B cell (primary cell): ENCODE data around the gene TEDC1. TPM values are rescaled to one million over a fixed set of nuclear protein-coding genes. Genes with fewer than 3 reads are reported as not detected.

Experiments
- ATAC-seq: fragments of 200-7000 bp; cut with Tn5 transposase; one replicate; pipeline ENCODE4 v1.10.0; 2021; ENCODE audit warnings: low read depth, mild to moderate bottlenecking, moderate number of reproducible peaks, moderate library complexity
- CTCF ChIA-PET: fragments of 350-600 bp; sonication (Branson Sonifier 250); formaldehyde crosslinking; loops from one replicate; lab custom pipeline; 2021; ENCODE audit warnings: antibody characterized with exemption, inconsistent platforms; lab: Charles Lee
- POLR2A ChIA-PET: fragments of 350-600 bp; sonication (Branson Sonifier 250); formaldehyde crosslinking; loops from one replicate; lab custom pipeline; 2021; ENCODE audit warnings: antibody characterized with exemption; lab: Charles Lee
- DNase-seq: peaks from one replicate; pipeline ENCODE4 v3.0.0; 2013
- H2AFZ ChIP-seq: 2 replicates; pipeline ENCODE4 v1.6.1; 2012; ENCODE audit warnings: mild to moderate bottlenecking, low read depth, low read length; ENCODE audit not compliant: insufficient read depth, poor library complexity, severe bottlenecking
- H3K27ac ChIP-seq, 2 donors: 1 replicate in 1 of 2; 2 replicates in 1 of 2; pipeline ENCODE4 v1.5.1; 2012 to 2013; ENCODE audit warnings: low read length in 2 of 2, mild to moderate bottlenecking in 2 of 2, moderate library complexity in 1 of 2
- H3K27me3 ChIP-seq, 4 experiments: fragments of 200-600 bp in 1 of 4; sonication (generic) in 1 of 4; replicated peaks in 1 of 4; 1 replicate in 2 of 4; 2 replicates in 2 of 4; pipeline versions ENCODE4 v1.6.1 to v1.7.0; 2013 to 2016; ENCODE audit warnings: low read length in 3 of 4, mild to moderate bottlenecking in 2 of 4, mixed read lengths in 1 of 4, moderate library complexity in 1 of 4; ENCODE audit not compliant: insufficient read depth in 4 of 4, control insufficient read depth in 3 of 4; ENCODE audit errors: control extremely low read depth in 1 of 4
- H3K36me3 ChIP-seq, 2 experiments: replicated peaks in 1 of 2; 1 replicate in 1 of 2; 2 replicates in 1 of 2; pipeline versions ENCODE4 v1.6.1 to v1.7.1; 2013; ENCODE audit warnings: low read length in 1 of 2; ENCODE audit not compliant: insufficient read depth in 2 of 2, control insufficient read depth in 1 of 2; ENCODE audit errors: control extremely low read depth in 1 of 2, extremely low read depth in 1 of 2
- H3K4me1 ChIP-seq, 2 donors: fragments of 200-600 bp in 1 of 2; sonication (generic) in 1 of 2; 1 replicate in 1 of 2; 2 replicates in 1 of 2; pipeline versions ENCODE4 v1.5.1 to v1.6.1; 2013 to 2017; ENCODE audit warnings: low read length in 2 of 2; ENCODE audit not compliant: control insufficient read depth in 2 of 2, insufficient read depth in 2 of 2
- H3K4me2 ChIP-seq: replicated peaks from 2 replicates; pipeline ENCODE3; 2012; ENCODE audit warnings: mild to moderate bottlenecking, low read depth, low read length; ENCODE audit not compliant: poor library complexity, severe bottlenecking
- H3K4me3 ChIP-seq, 5 experiments: fragments of 200-600 bp in 1 of 5; sonication (generic) in 1 of 5; 1 replicate in 3 of 5; 2 replicates in 2 of 5; pipeline versions ENCODE4 v1.5.1 to v1.7.0; 2011 to 2016; ENCODE audit warnings: low read length in 4 of 5, mild to moderate bottlenecking in 4 of 5, low read depth in 2 of 5, control low read depth in 1 of 5, moderate library complexity in 1 of 5; ENCODE audit not compliant: insufficient read depth in 1 of 5; ENCODE audit errors: control extremely low read depth in 1 of 5, extremely low read depth in 1 of 5
- H3K79me2 ChIP-seq: fragments of 200-600 bp; sonication (generic); one replicate; pipeline ENCODE4 v1.6.0; 2016; ENCODE audit warnings: low read length; ENCODE audit not compliant: control insufficient read depth, insufficient read depth
- H3K9ac ChIP-seq: fragments of 200-600 bp; sonication (generic); 2 replicates; pipeline ENCODE4 v1.6.1; 2017; ENCODE audit warnings: mild to moderate bottlenecking, low read length, moderate library complexity
- H3K9me3 ChIP-seq, 3 donors: one replicate each; pipeline versions ENCODE4 v1.6.1 to v1.7.1; 2013; ENCODE audit warnings: low read length in 2 of 3; ENCODE audit not compliant: control insufficient read depth in 2 of 3, insufficient read depth in 1 of 3; ENCODE audit errors: control extremely low read depth in 1 of 3
- H4K20me1 ChIP-seq: 2 replicates; pipeline ENCODE4 v1.6.0; 2012; ENCODE audit warnings: mild to moderate bottlenecking, low read length; ENCODE audit not compliant: insufficient read depth, control insufficient read depth, poor library complexity, severe bottlenecking
- H3K27ac Mint-ChIP-seq: one replicate; pipeline ENCODE4 v1.8.0; 2021; ENCODE audit warnings: mixed read lengths
- H3K27me3 Mint-ChIP-seq: one replicate; pipeline ENCODE4 v1.8.0; 2021; ENCODE audit warnings: mixed read lengths
- H3K4me1 Mint-ChIP-seq: one replicate; pipeline ENCODE4 v1.8.0; 2021; ENCODE audit warnings: mixed read lengths
- H3K4me3 Mint-ChIP-seq: one replicate; pipeline ENCODE4 v1.8.0; 2021; ENCODE audit warnings: mixed read lengths
- H3K9me3 Mint-ChIP-seq: one replicate; pipeline ENCODE4 v1.8.0; 2022; ENCODE audit warnings: mixed read lengths; ENCODE audit not compliant: insufficient read depth
- CTCF ChIP-seq: fragments of 200-600 bp; IDR thresholded peaks from one replicate; pipeline ENCODE4 v1.8.0; 2022; ENCODE audit warnings: antibody characterized with exemption, mild to moderate bottlenecking
- EZH2 ChIP-seq: IDR thresholded peaks from 2 replicates; pipeline ENCODE4 v1.6.1; 2012; ENCODE audit warnings: borderline replicate concordance, low read depth, mild to moderate bottlenecking, moderate library complexity, low read length; ENCODE audit not compliant: insufficient read depth, poor library complexity, severe bottlenecking
- WGBS: methylation state at CpG from one replicate; pipeline ENCODE4 v1.1.5; 2013; ENCODE audit warnings: missing lambda C conversion rate; ENCODE audit not compliant: insufficient coverage; 5-methylcytosine and 5-hydroxymethylcytosine counted together
- intact Hi-C: fragments of 100-400 bp; cut with micrococcal nuclease; formaldehyde crosslinking; loops from one replicate; pipeline ENCODE4 v1.10.0; 2022
- polyA plus RNA-seq: library from polyadenylated mRNA; depleted of rRNA; stranded (reverse); fragments of >200 nt; gene quantifications from 2 replicates; pipeline ENCODE4 v1.2.3, GENCODE V29; 2012
- total RNA-seq, 2 donors: library from RNA; stranded (reverse); fragments of 120-200 nt in 1 of 2; gene quantifications; 1 replicate in 1 of 2; 2 replicates in 1 of 2; pipeline versions ENCODE4 v1.2.3 to v1.2.4, GENCODE V29; 2013 to 2022

Gene TEDC1
- total and polyA plus RNA-seq, 2 donors (not counting 1 experiment from before 2014, with no cell fraction given), result 19.7 to 22.2 TPM

- Histone ChIP-seq H2AFZ (no peak overlapping the region), H3K79me2 (no peaks in the 10 kb centered on the region), H3K27me3 (peaks cover 0 to 20% (median 1%) of the 10 kb centered on the region in 4 experiments), H3K9me3 (peaks cover 0 to under 1% (median 0%) of the 10 kb centered on the region in 3 donors), H3K4me1 (peaks cover 6 to 11% of the 10 kb centered on the region in 2 donors), H3K4me3 (no peak overlapping the region), H4K20me1 (no peaks in the 10 kb centered on the region), H3K27ac (no peak overlapping the region), H3K4me2 (no peak overlapping the region), H3K36me3 (no peaks in the 10 kb centered on the region), H3K9ac (no peak overlapping the region)
- ATAC-seq (no peak), DNase-seq (no peak)
- Mint-ChIP-seq H3K27ac (no peak overlapping the region), H3K27me3 (peaks cover 25% of the 10 kb centered on the region), H3K9me3 (no peaks in the 10 kb centered on the region), H3K4me3 (no peak overlapping the region), H3K4me1 (peaks cover 2% of the 10 kb centered on the region)
- CTCF ChIA-PET, result no interaction called here
- TF ChIP-seq EZH2, result no peak
- TF ChIP-seq CTCF, result no peak
- 88% methylated on average over 12 of the region's 12 CpGs for WGBS
- POLR2A ChIA-PET, result no interaction called here
- intact Hi-C loops, result no loop called here
Measured at GRCh38 chr14:105508601-105509000, 17.6 kb downstream of the TEDC1 start.

- no peak overlapping the region for H2AFZ ChIP-seq
- intact Hi-C loops, result no loop called here
- H3K27ac ChIP-seq, result no peak overlapping the region
- H3K36me3 ChIP-seq, result no peaks in the 10 kb centered on the region
- peaks cover 0 to 4% (median 0%) of the 10 kb centered on the region in 3 donors for H3K9me3 ChIP-seq
- WGBS, result 89% methylated on average over 4 of the region's 5 CpGs
- ChIA-PET POLR2A (no interaction called here), CTCF (interaction anchor here (1.0 kb wide), 1 partner anchor 17 kb away, joined by 3 read pairs; no protein-coding TSS in a partner anchor)
- H3K4me1 ChIP-seq, result peaks cover under 1 to 4% of the 10 kb centered on the region in 2 donors
- H3K79me2 ChIP-seq, result no peaks in the 10 kb centered on the region
- TF ChIP-seq CTCF (no peak), EZH2 (no peak)
- no peak for ATAC-seq
- H3K27me3 ChIP-seq, result peaks cover 0 to 14% (median 5%) of the 10 kb centered on the region in 4 experiments
- Mint-ChIP-seq H3K27me3 (peaks cover 45% of the 10 kb centered on the region), H3K27ac (no peak overlapping the region), H3K4me3 (no peak overlapping the region), H3K4me1 (no peaks in the 10 kb centered on the region), H3K9me3 (no peaks in the 10 kb centered on the region)
- no peak overlapping the region for H3K9ac ChIP-seq
- no peak overlapping the region for H3K4me2 ChIP-seq
- H4K20me1 ChIP-seq, result no peaks in the 10 kb centered on the region
- DNase-seq, result no peak
- no peak overlapping the region for H3K4me3 ChIP-seq
Measured at GRCh38 chr14:105517096-105517495, 26.1 kb downstream of the TEDC1 start.
